ENCODE data around the gene DYNLL1.

DNA sequence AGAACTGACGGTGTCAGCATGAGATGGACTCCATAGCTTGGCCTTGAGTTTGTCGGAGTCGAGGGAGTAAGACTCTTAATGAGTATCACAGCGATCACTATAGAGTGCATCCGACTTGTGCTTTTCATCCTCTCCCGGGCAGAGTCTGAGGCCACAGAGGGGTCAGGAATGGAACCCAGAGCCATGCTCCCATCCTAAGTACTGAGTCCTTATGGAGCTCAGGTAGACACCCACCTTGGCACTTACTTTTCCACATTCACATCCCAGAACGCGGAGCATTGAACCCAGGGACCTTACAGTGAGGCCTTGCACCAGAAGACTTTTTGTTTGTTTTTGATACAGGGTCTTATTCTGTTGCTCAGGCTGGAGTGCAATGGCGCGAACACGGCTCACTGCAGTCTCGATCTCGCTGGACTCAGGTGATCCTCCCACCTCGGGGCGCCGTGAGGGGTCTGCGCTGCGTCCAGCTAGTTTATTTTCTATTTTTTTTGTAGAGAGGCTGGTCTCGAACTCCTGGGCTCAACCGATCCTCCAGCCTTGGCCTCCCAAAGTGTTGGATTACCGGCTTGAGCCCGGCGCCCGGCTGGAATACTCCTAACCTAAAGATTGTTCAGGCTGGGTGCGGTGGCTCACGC is 25.6 kb upstream of the DYNLL1 start:
- TF ChIP-seq POLR2A (IDR thresholded peaks at IDR 0.05; ENCODE audit: extremely low read depth, insufficient read length) (no peak), MAX (IDR thresholded peaks at IDR 0.05; ENCODE audit: low read depth, low read length) (no peak), MYC (IDR thresholded peaks at IDR 0.05; ENCODE audit: low read depth, low read length) (no peak)
- TF ChIP-seq, protein P1, sequence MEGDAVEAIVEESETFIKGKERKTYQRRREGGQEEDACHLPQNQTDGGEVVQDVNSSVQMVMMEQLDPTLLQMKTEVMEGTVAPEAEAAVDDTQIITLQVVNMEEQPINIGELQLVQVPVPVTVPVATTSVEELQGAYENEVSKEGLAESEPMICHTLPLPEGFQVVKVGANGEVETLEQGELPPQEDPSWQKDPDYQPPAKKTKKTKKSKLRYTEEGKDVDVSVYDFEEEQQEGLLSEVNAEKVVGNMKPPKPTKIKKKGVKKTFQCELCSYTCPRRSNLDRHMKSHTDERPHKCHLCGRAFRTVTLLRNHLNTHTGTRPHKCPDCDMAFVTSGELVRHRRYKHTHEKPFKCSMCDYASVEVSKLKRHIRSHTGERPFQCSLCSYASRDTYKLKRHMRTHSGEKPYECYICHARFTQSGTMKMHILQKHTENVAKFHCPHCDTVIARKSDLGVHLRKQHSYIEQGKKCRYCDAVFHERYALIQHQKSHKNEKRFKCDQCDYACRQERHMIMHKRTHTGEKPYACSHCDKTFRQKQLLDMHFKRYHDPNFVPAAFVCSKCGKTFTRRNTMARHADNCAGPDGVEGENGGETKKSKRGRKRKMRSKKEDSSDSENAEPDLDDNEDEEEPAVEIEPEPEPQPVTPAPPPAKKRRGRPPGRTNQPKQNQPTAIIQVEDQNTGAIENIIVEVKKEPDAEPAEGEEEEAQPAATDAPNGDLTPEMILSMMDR (IDR thresholded peaks at IDR 0.05; ENCODE audit: low read depth, low read length) = no peak
